HS-27A (cell line): ENCODE results near the gene SLC19A1.

Experiments used
- DNase-seq: peaks from one replicate; pipeline ENCODE4 v3.0.0-alpha.2; 2012; ENCODE audit warnings: low read depth, missing footprints

The SLC19A1 gene

DNA sequence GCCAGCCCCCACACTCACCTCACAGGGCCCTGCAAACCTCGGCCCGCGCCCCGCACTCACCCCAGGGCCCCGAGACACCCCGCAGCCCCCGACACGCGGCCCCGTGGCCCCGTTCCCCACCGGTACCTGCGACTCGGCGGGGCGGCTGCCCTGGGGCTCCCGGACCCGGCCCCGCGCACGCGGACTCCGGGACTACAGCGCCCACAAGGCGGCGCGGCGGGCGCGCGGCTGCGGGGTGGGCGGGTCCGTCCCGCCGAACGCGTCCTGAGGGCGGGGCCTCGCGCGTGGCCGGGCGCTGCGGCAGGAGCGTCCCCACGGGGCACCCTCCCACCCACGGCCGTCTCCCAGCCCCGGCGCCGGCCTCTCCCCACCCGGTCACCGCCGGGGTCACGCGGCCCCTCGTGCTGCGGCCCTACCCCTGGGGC is at the start of gene SLC19A1:
Gene SLC19A1, minus strand, starts transcription at position 199 of the 425 bp plus-strand sequence. CDS start 4,481 bp downstream, outside the sequence.
- no peak for DNase-seq

DNA sequence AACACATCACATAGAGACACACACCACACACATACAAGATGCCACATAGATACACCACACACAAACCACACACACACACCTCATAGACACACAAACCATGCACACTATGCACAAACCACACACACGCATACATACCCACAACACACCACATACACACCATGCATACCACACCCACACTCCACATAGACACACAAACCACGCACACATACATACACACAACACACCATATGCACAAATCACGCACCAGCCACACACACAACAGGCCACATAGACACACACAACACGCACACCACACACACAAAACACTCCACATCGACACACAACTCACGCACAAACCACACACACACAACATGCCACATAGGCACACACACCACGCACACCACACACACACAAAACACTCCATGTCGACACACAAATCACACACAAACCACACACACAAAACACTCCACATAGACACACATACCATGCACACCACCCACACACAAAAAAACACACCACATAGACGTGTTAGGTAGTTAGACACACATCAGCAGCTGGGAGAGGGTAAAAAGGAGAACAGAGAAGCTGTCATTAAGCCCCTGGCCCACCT is 49.5 kb upstream of the SLC19A1 start:
- no peak for DNase-seq

DNA sequence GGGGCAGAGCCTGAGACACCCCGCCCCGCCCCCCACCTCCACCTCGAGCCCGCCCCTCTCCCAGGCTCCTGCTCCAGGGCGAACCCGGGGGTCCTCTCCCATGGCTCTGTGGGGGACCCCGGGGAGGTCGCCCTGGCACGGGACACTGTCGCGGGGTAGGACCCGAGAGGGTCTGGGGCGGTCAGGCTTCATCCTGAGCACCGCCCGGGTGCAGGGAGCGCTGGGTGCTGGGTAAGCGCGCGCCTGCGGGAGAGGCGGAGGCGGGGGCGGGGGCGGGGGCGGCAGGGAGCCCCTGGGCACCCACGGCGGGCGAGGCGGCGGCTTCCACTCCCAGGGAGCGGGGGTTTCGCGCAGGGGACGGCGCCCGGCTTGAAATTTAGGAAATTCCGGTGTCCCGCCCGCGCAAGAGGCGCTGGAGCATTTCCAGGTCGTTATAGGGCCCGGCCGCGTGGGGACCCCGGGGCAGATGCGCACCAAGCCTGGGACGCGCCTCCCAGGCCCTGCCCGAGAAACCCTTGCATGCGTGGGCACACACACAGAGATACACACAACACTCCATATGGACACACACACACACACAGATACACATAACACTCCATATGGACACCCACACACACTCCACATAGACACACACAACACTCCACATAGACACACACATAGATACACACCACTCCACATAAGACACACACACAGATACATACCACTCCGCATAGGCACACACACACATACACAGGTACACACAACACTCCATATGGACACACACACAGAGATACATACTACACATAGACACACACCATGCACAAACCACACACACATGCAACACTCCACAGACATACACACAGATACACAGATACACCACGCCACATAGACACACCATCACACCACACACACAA is 48.7 kb upstream of the SLC19A1 start:
- DNase-seq, result no peak

DNA sequence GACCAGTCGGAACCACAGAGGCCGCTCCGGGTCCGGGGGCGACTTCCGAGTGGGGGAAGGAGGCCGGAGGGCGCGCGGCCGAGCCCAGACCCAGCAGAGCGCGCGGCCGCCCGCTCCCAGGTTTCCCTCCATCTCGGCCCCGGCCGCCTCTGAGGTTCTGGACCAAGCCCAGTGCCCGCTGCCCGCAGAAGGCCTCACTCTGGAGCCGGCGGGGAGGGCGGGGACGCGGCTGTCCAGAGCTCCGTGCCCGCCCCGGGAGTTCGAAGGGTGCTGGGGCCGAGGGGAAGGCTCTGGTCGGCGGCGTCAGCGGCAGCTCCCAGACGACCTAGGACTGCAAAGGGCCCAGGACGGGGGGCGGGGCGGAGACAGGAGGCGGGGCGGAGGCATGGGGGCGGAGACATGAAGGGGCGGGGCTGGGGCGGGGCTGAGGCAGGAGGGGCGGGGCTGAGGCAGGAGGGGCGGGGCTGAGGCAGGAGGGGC is 48.0 kb upstream of the SLC19A1 start:
- DNase-seq, result no peak

DNA sequence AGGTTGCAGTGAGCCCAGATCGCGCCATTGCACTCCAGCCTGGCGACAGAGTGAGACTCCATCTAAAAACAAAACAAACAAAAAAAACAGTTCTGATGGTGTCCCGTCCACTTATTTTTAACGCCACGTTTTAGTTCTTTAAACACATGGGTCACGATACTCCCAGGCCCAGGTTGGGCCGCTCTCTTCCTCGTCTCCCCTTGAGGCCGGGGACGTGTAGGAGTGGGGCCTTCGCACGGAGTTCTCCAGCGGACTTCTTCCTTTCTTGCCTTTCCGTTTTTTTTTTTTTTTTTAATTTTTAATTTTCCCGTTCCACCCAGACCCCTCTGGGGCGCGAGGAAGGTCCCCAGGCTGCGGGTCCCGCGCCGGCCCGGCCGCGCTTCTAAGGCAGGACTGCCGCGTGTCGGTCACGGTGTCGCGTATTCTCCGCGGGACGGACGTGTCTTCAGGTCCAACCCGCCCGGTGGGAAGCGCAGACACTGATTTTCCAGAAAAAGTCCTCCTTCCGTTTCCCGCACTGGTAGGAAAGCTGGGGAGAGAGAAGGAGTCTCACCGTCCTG is 47.5 kb upstream of the SLC19A1 start:
- DNase-seq, result no peak

DNA sequence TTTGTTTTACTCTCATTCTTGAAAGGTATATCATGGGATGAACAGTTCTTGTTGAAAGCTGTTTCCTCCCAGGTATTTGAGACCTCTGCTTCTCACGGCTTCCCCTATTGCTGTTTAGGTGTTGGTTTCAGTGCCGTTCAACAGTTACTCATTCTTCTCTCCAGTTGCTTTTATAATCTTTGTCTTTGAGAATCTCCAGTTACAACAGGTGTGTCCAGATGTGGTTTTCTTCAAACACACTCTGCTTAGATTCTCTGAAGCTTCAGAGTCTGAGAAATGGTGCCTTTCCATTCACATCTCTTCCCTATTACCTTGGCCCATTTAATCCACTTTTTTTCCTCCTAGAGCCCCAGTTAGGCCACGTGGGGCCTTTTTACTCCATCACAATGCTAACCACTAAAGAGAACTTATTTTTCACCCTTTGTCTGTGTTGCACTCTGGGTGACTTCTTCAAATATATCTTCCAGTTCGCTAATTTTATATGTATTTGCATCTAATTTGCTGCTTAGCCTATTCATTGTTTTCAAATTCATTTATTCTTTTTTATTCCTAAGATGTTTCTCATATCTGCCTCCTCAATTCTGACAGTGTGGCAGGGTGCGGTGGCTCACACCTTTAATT is 46.7 kb upstream of the SLC19A1 start:
- DNase-seq, result no peak

DNA sequence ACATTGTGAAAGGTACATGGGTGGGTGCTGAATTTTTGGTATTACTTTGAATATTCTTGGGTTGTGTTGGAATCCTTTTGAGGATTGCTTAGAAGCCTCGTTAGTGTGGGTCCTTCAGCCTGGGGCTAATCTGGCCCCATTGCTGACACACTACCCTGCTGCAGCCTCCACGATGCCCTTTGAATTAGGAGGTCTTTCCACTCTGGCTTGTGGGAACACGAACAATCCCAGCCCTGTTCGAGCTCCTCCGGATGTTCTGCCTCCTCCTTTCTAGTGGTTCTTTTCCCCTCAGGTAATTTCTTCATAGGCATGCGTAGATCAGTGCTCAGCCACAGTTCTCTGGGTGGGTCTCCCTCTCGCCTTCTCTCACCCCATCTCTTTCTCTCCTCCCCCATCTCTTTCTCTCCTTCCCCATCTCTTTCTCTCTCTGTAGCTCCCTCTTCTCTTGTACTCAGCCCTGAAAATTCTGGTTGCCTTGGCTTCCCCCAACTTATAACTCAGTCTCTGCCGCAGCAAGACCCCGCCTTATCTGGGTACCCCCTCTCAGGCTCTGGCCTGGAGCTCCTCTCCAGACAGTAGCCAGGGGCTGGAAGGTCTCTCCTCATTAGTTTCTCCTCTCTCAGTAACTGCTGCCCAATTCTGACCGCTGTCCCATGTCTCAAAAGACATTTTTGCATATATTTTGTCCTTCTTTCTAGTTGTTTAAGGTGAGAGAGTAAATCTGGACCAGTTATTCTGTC is 46.0 kb upstream of the SLC19A1 start:
- no peak for DNase-seq

DNA sequence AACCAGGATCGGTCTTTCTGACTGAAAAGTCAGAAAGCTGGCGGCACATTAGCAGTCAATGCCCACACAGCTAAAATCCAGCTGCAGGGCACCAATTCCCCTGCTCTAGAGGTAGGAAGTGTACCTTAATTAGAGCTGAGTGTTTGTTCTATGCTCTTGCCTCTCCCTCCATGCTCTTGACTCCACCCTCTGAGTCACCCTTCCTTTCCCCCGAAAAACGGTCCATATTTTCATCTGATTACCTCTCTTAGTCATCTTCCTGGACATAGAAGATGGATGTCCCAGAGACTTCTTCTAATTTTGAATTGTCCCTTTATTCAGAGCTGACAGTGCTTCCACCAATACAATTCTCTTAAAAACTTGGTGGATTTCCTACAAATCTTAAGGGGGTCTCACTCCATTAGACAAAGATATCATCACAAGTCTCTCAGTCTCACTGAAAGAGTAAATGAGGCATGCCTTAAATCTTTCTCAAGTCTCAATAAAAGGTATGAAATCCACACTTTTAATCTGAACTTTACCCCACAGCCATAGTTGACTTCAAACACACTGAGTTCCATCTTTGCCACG is 44.1 kb upstream of the SLC19A1 start:
- no peak for DNase-seq

DNA sequence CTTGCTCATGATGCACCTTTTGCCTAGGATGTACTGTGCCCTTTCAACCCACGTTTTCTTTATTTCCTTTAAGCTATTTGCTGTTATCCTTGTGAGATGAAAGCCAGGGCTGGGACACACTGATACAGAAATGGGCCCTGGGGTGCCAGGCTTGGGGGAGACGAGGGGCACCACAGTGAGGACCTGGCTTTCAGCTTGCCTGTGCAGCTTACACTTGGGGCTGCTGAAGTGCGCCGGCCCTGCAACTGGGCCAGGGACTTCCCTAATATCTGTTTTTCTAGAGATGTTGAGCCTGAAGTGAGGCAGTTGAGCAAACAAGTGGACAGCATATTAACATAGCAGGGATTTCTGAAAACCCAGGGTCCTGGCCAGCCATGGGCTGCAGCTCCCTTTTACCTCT is 42.5 kb upstream of the SLC19A1 start:
- DNase-seq, result no peak

DNA sequence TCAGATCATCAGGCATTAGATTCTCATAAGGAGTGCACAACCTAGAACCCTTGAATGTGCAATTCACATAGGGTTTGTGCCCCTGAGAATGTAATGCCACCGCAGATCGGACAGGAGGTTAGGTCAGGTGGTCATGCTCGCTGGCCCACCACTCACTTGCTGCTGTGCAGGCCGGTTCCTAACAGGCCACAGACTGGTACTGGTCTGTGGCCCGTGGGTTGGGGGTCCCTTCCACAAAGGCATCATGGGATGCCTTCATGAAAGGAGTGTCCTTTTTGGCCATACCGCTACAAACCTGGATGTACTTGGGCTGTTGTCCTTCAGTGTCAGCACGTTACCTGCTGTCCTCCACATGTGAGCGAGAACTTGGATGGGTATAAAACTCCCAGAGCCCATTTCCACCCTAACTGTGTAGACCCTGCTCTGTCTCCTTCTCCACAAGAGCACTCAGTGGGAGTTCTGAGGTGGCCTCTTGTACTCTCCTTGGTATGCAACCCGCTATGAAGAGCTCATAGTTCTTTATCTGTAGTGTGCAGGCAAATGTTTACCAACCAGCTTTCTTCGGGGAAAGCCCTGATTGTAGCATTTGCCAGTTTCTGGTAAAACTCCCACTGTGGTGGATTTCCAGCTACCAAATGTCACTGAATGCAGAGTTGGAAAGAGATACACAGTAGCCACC is 41.7 kb upstream of the SLC19A1 start:
- DNase-seq, result no peak

DNA sequence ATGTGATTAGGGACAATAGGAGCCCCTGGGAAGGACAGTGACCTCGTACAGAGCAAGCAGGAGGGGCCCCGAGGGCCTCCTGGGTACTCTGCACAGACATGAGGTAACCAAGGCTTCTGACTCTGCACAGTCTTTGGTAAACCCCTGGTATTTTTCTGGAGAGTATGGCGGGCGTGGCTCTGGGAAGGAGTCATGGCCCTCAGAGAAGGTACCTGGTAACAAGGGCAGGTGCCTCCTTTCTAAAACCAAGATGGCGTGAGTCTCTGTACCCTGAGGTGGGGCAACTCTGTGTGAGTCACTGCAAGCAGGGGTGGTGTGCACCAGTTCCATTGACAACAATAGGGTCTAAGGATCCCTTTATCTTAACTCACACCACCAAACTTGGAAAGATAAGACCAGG is 39.9 kb upstream of the SLC19A1 start:
- DNase-seq, result no peak

DNA sequence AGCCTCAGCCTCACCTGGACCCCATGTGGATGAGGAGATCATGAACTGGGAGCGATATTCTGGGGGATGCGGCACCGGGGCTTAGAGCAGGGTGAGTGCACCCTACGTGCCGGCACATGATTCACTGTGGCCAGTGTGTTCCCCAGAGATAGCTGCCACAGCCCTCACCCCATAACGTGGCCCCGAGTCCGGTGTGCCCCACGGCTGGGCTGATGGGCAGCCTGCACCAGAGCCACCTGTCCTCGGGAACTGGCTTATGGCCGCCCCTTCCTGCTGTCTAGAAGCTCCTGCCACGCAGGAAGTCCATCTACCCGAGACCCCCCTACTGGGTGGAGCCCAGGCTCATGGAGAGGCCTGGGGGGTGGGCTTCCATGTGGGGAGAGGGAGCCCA is 39.1 kb upstream of the SLC19A1 start:
- no peak for DNase-seq

DNA sequence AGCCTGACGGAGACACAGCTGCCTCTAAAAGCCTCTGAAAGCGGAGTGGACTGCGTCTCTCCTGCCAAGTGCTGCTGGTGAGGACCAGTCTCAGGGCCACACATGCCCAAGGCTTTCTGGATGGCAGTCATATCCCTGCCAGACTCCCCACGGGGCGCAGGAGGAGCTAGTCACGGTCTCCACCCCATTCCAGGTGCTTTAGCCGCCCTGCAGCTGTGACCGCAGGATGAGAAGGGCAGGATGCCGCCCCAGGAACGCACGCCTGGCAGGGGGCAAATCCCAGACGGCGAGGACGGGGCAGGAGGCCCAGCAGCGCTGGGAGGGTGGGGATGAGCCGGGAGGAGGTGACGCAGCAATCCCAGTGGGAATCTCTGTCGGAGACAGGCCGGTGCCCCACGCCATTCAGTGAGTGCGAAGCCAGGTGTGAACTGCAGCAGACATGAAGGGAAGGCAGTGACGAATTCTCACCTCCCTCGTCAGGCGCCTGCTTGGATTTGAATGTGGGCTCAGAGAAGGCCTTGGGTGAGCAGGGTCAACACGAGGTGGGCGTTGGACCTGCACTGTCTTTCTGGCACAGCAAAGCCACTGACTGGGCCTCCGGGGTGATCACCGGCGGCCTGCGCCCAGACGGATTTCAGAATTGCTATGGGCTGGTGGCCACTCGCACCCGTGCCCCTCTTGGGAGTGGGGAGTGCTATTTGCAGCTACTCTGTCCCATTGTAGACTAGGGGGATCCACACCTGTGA is 38.5 kb upstream of the SLC19A1 start:
- no peak for DNase-seq

DNA sequence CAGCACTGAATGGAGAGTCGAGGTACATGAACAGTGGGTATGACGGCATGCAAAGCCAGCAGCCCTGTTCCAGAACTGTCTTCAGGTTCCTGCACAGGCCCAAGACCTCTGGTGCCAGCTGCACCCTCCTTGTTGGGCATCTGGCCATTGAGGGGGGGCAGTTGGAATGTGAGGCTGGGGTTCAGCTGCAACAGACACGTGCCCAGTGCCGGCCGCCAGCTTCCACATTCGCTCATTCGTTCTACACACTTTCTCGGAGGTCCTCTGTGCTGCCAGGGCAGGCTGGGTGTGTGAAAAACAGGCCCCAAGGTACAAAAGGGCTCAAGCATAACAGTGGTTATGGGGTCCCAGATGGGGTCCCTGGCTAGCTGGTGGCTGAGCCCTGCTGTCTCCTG is 37.9 kb upstream of the SLC19A1 start:
- no peak for DNase-seq

DNA sequence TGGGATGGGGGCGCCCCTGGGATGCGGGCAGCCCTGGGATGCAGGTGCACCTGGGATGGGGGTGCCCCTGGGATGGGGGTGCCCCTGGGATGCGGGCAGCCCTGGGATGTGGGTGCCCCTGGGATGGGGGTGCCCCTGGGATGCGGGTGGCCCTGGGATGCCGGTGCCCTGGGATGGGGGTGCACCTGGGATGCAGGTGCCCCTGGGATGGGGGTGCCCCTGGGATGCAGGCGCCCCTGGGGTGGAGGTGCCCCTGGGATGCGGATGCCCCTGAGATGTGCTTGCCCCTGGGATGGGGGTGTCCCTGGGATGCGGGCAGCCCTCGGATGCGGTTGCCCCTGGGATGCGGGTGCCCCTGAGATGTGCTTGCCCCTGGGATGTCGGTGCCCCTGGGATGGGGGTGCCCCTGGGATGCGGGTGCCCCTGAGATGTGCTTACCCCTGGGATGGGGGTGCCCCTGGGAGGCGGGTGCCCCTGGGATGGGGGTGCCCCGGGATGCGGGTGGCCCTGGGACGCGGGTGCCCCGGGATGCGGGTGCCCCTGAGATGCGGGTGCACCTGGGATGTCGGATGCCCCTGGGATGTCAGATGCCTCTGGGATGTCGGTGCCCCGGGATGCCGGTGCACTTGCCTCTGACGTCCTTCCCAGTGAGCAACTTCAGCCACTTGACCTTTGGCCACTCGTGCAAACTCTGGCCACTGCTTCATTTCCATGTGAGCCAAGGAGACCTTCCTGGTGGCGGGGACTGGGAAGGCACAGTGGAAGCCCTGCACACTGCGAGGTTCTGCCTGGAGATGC is 37.3 kb upstream of the SLC19A1 start:
- DNase-seq, result no peak

DNA sequence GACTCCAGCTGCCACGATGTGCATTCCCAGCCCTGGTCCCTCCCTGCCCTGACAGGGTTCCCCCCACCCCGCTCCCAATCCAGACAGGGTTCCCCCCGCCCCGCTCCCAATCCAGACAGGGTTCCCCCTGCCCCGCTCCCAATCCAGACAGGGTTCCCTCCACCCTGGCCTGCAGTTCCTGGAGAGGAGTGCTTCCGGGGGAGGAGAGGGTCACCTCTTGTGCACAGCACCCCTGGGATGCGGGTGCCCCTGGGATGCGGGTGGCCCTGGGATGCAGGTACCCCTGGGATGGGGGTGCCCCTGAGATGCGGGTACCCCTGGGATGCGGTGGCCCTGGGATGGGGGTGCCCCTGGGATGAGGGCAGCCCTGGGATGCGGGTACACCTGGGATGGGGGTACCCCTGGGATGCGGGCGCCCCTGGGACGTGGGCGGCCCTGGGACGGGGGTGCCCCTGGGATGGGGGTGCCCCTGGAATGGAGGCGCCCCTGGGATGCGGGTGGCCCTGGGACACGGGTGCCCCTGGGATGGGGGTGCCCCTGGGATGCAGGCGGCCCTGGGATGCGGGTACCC is 36.7 kb upstream of the SLC19A1 start:
- DNase-seq, result no peak

DNA sequence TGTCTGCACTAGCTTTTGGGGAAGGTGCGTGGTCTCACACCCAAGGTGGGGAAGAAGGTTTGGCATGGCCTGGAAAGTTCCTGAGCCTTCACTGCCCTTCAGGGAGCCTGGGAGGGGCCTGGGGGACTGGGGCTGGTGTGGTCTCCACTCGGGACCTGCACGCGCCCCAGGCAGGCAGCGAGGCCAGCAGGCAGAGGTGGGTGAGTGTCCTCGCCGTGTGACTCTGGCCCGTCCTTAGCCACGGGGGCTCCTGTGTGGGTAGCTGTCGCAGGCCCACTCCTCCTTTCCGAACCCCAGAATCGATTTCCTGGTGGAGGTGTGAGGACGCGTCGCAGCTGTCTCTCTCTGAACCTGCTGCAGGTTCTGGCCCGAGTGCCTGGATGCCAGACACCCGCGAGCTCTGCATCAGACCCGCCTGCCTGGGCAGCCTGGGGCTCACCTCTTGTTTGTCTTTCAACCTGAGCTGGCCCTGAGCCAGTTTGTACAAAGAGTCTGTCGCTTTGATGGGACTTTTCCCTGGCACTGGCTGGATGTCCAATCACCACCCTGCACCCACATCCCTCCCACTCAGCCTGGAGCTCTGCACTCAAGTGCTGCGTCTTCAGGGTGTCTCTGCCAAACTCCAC is 36.0 kb upstream of the SLC19A1 start:
- no peak for DNase-seq

DNA sequence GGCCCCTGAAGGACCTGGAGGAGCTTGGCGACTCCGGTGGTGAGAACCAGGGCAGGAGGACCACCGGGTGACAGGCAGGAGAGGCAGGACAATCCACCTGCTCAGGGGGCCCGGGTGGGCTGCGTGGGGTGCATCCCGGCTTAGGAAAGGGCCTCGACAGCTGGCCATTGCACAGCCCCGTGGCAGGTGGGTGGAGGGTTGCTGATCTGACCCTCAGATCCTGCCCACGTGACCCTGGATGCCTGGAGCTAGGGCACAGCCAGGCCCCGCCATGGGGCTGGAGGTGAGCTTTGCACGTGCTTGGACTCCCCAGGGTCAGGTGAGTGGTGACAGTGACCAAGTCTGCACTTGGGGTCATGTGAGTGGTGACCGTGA is 35.5 kb upstream of the SLC19A1 start:
- DNase-seq, result no peak
